Spleen (tissue), 11 donors: ENCODE measurements around the gene TMEM151A. TPM values are rescaled to one million over a fixed set of nuclear protein-coding genes. Genes with fewer than 3 reads are reported as not detected.

ENCODE experiments used
- DNase-seq: peaks from one replicate; pipeline ENCODE4 v3.0.0-alpha.2; 2020
- H3K27ac ChIP-seq, 8 donors: fragments of 200-600 bp; sonication (generic) in 7 of 8; 1 replicate in 4 of 8; 2 replicates in 4 of 8; pipeline versions ENCODE4 v1.5.0 to v1.8.0; 2016 to 2021; ENCODE audit warnings: inconsistent platforms in 4 of 8, mild to moderate bottlenecking in 4 of 8, moderate library complexity in 1 of 8
- H3K27me3 ChIP-seq, 7 donors: fragments of 200-600 bp; sonication (generic) in 6 of 7; replicated peaks in 1 of 7; 1 replicate in 4 of 7; 2 replicates in 3 of 7; pipeline versions ENCODE4 v1.5.0 to v1.8.0; 2016 to 2021; ENCODE audit warnings: inconsistent platforms in 3 of 7, mild to moderate bottlenecking in 1 of 7
- H3K36me3 ChIP-seq, 6 donors: fragments of 200-600 bp; sonication (generic) in 5 of 6; 1 replicate in 4 of 6; 2 replicates in 2 of 6; pipeline versions ENCODE4 v1.5.0 to v1.8.0; 2016 to 2021; ENCODE audit warnings: inconsistent platforms in 2 of 6
- H3K4me1 ChIP-seq, 6 donors: fragments of 200-600 bp; sonication (generic) in 5 of 6; 1 replicate in 3 of 6; 2 replicates in 3 of 6; pipeline versions ENCODE4 v1.5.0 to v1.8.0; 2016 to 2021; ENCODE audit warnings: inconsistent platforms in 3 of 6
- H3K4me3 ChIP-seq, 8 donors: fragments of 200-600 bp; sonication (generic) in 7 of 8; 1 replicate in 4 of 8; 2 replicates in 4 of 8; pipeline versions ENCODE4 v1.5.0 to v1.8.0; 2016 to 2021; ENCODE audit warnings: inconsistent platforms in 4 of 8, mild to moderate bottlenecking in 4 of 8, moderate library complexity in 2 of 8
- H3K9me3 ChIP-seq, 8 donors: fragments of 200-600 bp; sonication (generic) in 7 of 8; 1 replicate in 4 of 8; 2 replicates in 4 of 8; pipeline versions ENCODE4 v1.5.0 to v1.8.0; 2016 to 2021; ENCODE audit warnings: inconsistent platforms in 4 of 8
- POLR2A ChIP-seq, 3 donors: fragments of 450-650 bp; IDR thresholded peaks; one replicate each; pipeline ENCODE4 v1.5.1; 2017; ENCODE audit warnings: antibody characterized with exemption in 3 of 3, mild to moderate bottlenecking in 1 of 3
- POLR2AphosphoS5 ChIP-seq, 3 donors: sonication (generic); formaldehyde crosslinking; IDR thresholded peaks; one replicate each; pipeline ENCODE4 v1.5.1; 2017; ENCODE audit warnings: antibody characterized with exemption in 3 of 3
- WGBS, 5 donors: extraction: QIAGEN DNeasy Blood & Tissue Kit in 3 of 5; methylation state at CpG; one replicate each; pipeline versions ENCODE4 v1.1.5 to v1.1.7; 2013 to 2018; 5-methylcytosine and 5-hydroxymethylcytosine counted together
- intact Hi-C: fragments of 100-400 bp; cut with DNase I; formaldehyde crosslinking; loops from one replicate; pipeline ENCODE4 v1.15.0; 2023; ENCODE audit warnings: low total_unique reads
- polyA plus RNA-seq, 3 donors: library from polyadenylated mRNA; stranded (reverse); fragments of 200-250 nt; gene quantifications; one replicate each; pipeline ENCODE4 v1.2.1, GENCODE V29; 2013
- total RNA-seq, 7 donors: library from RNA; depleted of rRNA in 3 of 7; stranded (reverse); fragments of >200 nt in 3 of 7; fragmentation: NEBNext Ultra II Directional in 4 of 7; extraction: Animal tissue kit (Norgen Biotek cat#: 25700) in 4 of 7; gene quantifications; one replicate each; pipeline versions ENCODE4 v1.1.0 to v1.2.1, GENCODE V29; 2016 to 2021
- TF ChIP-seq, protein P1 (sequence below), 11 experiments: fragments of 200-600 bp in 7 of 11; fragments of 450-650 bp in 4 of 11; sonication (generic) in 4 of 11; IDR thresholded peaks in 8 of 11; conservative IDR thresholded peaks in 3 of 11; 1 replicate in 7 of 11; 2 replicates in 4 of 11; pipeline versions ENCODE4 v1.4.0 to v1.8.0; 2016 to 2021; ENCODE audit warnings: antibody characterized with exemption in 11 of 11, inconsistent platforms in 4 of 11, mild to moderate bottlenecking in 1 of 11
- donor health status: healthy with polysubstance abuse.
- donor health status: DM: no; HTN: no; CAD: no; lungs with moderate emphysema.
- donor health status: DM: no; HTN: no; CAD: no.
- donor health status: Bipolar disorder and iron deficiency.
- donor health status: healthy.
- donor health status: DM: no; HTN: no; CAD: no.
- donor health status: DM: yes; HTN: yes; CAD: no.

TMEM151A gene
- total and polyA plus RNA-seq, 10 donors, result 0.02 to 0.34 (median 0.02) TPM; not detected in 7

DNA sequence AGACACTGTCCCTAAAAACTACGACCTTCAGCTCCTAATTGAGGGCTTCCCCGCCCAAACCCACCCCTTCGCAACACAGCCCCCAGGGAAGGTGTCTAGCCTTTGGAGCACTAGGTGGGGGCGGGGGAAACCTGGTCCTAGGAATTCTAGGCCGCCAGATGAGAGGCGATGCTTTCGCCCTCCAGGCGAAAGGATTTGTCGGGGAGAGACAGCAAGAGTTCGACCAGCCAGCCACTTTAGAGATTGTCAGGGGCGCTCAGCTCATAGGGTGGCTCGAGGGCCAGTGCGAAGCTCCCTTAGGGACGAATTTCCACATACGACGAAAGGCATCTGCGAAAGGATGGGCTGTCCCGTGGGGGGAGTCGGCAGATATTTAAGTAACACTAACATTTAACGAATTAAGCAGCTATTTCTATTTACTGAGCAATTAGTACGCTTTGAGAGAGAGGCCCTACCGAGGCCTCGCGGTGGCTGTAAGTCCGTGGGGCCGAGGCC is 19.8 kb downstream of the TMEM151A start:
- TF ChIP-seq POLR2AphosphoS5 (IDR thresholded peaks at IDR 0.05), result no peak
- TF ChIP-seq, protein P1, sequence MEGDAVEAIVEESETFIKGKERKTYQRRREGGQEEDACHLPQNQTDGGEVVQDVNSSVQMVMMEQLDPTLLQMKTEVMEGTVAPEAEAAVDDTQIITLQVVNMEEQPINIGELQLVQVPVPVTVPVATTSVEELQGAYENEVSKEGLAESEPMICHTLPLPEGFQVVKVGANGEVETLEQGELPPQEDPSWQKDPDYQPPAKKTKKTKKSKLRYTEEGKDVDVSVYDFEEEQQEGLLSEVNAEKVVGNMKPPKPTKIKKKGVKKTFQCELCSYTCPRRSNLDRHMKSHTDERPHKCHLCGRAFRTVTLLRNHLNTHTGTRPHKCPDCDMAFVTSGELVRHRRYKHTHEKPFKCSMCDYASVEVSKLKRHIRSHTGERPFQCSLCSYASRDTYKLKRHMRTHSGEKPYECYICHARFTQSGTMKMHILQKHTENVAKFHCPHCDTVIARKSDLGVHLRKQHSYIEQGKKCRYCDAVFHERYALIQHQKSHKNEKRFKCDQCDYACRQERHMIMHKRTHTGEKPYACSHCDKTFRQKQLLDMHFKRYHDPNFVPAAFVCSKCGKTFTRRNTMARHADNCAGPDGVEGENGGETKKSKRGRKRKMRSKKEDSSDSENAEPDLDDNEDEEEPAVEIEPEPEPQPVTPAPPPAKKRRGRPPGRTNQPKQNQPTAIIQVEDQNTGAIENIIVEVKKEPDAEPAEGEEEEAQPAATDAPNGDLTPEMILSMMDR (IDR thresholded peaks at IDR 0.05 in 8 of 11, conservative IDR thresholded peaks at IDR 0.05 in 3 of 11), result peak in 6 of 11 experiments; percentile 88 to 95 (median 93)
- intact Hi-C loops, result loop anchor here (5.0 kb wide), 1 partner anchor 76 kb away; no protein-coding TSS in a partner anchor
- peaks cover 5 to 53% (median 25%) of the 10 kb centered on the region in 6 donors for H3K4me1 ChIP-seq
- peaks cover 0 to 12% (median 0%) of the 10 kb centered on the region in 7 donors for H3K27me3 ChIP-seq
- no peak for DNase-seq
- H3K9me3 ChIP-seq, result no peaks in the 10 kb centered on the region
- peak overlapping the region; percentile 83 to 93 (median 90) for H3K27ac ChIP-seq
- WGBS, 5 donors, result 20 to 33% (median 28%) methylated on average over 17 to 26 of the region's 26 CpGs
- H3K4me3 ChIP-seq, result peak overlapping the region; percentile 38 to 77 (median 55)
- no peaks in the 10 kb centered on the region for H3K36me3 ChIP-seq

DNA sequence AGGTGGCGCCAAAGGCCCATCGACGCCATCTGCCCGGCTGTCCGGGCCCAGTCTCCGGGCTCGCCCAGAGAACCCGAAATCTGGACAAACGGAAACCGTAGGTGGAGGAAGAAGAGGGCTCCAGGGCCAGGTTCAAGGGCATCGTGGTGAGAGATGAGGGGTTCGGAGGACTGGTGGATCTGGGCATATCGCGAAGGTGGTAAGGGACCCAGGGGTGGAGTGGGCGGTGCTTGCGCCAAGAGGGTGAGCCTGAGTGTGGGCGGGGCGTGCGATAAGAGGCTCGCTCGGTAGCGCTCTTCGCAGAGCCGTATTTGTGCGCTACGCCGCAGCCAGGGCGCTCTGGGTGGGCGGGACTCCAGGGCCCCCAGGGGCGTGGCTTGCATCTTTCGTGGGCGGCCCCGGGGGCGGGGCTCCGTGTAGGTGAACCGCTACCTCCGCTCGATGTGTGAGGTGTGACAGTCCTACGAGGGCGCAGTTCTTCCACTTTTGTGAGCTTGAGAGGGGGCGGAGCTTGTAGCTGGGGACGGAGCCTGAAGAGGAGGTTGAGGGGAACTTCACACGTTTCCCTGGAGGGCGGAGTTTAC is 20.4 kb downstream of the TMEM151A start:
- Histone ChIP-seq H3K27ac (peak overlapping the region; percentile 83 to 93 (median 90)), H3K9me3 (no peaks in the 10 kb centered on the region), H3K4me3 (peak overlapping the region; percentile 38 to 77 (median 55)), H3K4me1 (peaks cover 5 to 59% (median 31%) of the 10 kb centered on the region in 6 donors), H3K36me3 (no peaks in the 10 kb centered on the region), H3K27me3 (peaks cover 0 to 17% (median 0%) of the 10 kb centered on the region in 7 donors)
- TF ChIP-seq, protein P1 (IDR thresholded peaks at IDR 0.05 in 8 of 11, conservative IDR thresholded peaks at IDR 0.05 in 3 of 11), result peak in 8 of 11 experiments; percentile 49 to 96 (median 93)
- TF ChIP-seq POLR2A (IDR thresholded peaks at IDR 0.05), result no peak
- peak; percentile 80 to 87 (median 85) for TF ChIP-seq POLR2AphosphoS5 (IDR thresholded peaks at IDR 0.05)
- intact Hi-C loops, result loop anchor here (2.0 to 5.0 kb wide), 2 partner anchors 17 to 75 kb away; no protein-coding TSS in a partner anchor
- DNase-seq, result peak; percentile 98
- WGBS, 5 donors, result 0 to 1% (median 1%) methylated on average over 37 to 44 of the region's 44 CpGs

DNA sequence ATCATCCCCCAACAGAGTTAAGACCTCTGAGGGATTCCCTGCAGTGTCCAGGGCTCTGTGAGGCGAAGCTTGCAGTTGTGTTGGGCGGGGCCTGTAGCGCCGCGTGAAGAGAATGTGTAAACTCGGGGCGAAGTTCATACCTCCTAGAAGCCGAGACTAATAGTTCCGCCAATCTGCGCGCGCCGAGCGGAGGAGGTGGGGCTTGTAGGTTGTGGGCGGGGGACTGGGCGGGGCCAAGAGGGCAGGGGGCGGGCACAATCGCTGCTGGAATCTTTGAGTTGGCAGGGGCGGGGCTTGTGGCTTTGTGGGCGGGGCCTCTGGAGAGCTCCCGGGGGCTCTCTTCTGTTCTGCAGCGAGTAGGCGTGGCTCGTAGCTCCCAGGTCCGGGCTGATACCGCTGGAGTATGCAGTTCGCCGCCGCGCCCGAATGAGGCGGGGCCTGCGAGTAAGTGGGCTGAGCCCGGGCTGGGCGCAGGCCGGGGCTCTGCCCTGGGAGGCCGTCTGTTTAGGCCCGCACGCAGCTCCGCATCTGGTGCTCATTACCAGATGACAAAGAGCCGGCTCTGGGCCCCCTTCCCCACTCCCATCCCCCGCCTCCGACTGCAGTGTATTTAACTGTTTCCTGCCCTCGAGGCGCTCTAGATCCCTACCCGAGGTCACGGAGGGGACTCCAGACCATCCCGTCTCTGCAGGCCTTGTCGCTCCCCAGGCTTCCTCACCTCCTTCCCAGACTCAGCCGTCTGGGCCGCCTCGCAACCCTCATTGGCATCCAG is 21.0 kb downstream of the TMEM151A start:
- Histone ChIP-seq H3K27me3 (peaks cover 0 to 23% (median 0%) of the 10 kb centered on the region in 7 donors), H3K4me3 (peak overlapping the region; percentile 23 to 77 (median 55)), H3K36me3 (no peaks in the 10 kb centered on the region), H3K9me3 (no peaks in the 10 kb centered on the region), H3K27ac (peak overlapping the region; percentile 83 to 93 (median 90)), H3K4me1 (peaks cover 8 to 66% (median 38%) of the 10 kb centered on the region in 6 donors)
- intact Hi-C loops, result loop anchor here (2.0 to 5.0 kb wide), 2 partner anchors 16 to 75 kb away; no protein-coding TSS in a partner anchor
- peak; percentile 100 for DNase-seq
- TF ChIP-seq POLR2A (IDR thresholded peaks at IDR 0.05) (peak in 1 of 3 donors; percentile 45), POLR2AphosphoS5 (IDR thresholded peaks at IDR 0.05) (peak; percentile 71 to 87 (median 84))
- TF ChIP-seq, protein P1 (IDR thresholded peaks at IDR 0.05 in 8 of 11, conservative IDR thresholded peaks at IDR 0.05 in 3 of 11), result no peak
- 2 to 6% (median 4%) methylated on average over 33 to 52 of the region's 52 CpGs for WGBS, 5 donors
